Natural killer cell treated with Interleukin-12 subunit alpha and Interleukin-12 subunit beta and Interleukin-15 and Interleukin-18, amount 100 ng/mL, for 72 hours (primary cell): ENCODE results near the gene PPP4R2. TPM values are rescaled to one million over a fixed set of nuclear protein-coding genes. Genes with fewer than 3 reads are reported as not detected.
A peak's percentile ranks its signal among the peaks of the same experiment; 100 is the strongest.

Experiments
- ATAC-seq, 2 donors: fragments of 150-1000 bp; cut with Tn5 transposase in 1 of 2; sonication (Bioruptor Pico), chemical (Tn5 transposase) in 1 of 2; 2 replicates each; pipeline ENCODE4 v1.10.0; 2021
- DNase-seq: peaks from one replicate; pipeline ENCODE4 v3.0.0; 2022; ENCODE audit warnings: low spot score
- H3K27ac Mint-ChIP-seq, 2 donors: 1 replicate in 1 of 2; 2 replicates in 1 of 2; pipeline ENCODE4 v1.8.0; 2022; ENCODE audit warnings: mixed read lengths in 2 of 2, mild to moderate bottlenecking in 1 of 2, moderate library complexity in 1 of 2
- H3K27me3 Mint-ChIP-seq, 2 donors: 1 replicate in 1 of 2; 2 replicates in 1 of 2; pipeline ENCODE4 v1.8.0; 2022; ENCODE audit warnings: mixed read lengths in 2 of 2
- H3K36me3 Mint-ChIP-seq: one replicate; pipeline ENCODE4 v1.8.0; 2022; ENCODE audit warnings: mixed read lengths
- H3K4me1 Mint-ChIP-seq, 2 donors: 1 replicate in 1 of 2; 2 replicates in 1 of 2; pipeline ENCODE4 v1.8.0; 2022; ENCODE audit warnings: low read depth in 2 of 2, mixed read lengths in 2 of 2, mild to moderate bottlenecking in 1 of 2
- H3K4me3 Mint-ChIP-seq: one replicate; pipeline ENCODE4 v1.8.0; 2022; ENCODE audit warnings: mixed read lengths
- H3K9me3 Mint-ChIP-seq: 2 replicates; pipeline ENCODE4 v1.8.0; 2022; ENCODE audit warnings: mixed read lengths
- total RNA-seq, 2 donors: library from RNA; stranded (reverse); gene quantifications; one replicate each; pipeline ENCODE4 v1.2.3, GENCODE V29; 2022

PPP4R2 gene
- total RNA-seq, 2 donors from 2014 or later = 126 to 128 TPM

DNA sequence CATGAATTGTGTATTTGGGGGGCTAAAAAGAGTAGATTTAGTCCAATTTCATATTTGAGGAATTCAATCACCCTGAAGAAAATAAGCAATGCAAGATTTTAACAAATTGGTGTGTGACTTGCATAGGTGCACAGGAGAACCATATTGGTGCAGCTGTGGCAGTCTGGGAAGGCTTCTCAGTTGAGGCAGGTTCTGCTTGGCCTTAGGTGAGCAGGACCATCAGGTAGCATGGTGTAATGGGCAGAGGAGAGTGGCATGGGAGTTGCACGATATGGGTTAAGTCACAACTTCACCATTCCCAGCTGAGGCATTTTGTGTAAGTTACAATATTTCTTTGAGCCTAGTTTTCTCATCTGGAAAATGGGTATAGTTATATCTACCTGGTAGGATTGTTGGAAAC is 75.3 kb downstream of the PPP4R2 start:
- no peaks in the 10 kb centered on the region for H3K36me3 Mint-ChIP-seq
- no peak overlapping the region for H3K4me3 Mint-ChIP-seq
- ATAC-seq (no peak), DNase-seq (no peak)
- H3K27ac Mint-ChIP-seq = peak overlapping the region; percentile 6 to 8
- H3K4me1 Mint-ChIP-seq = peaks cover 33 to 42% of the 10 kb centered on the region in 2 donors
- H3K9me3 Mint-ChIP-seq = no peaks in the 10 kb centered on the region
- H3K27me3 Mint-ChIP-seq = no peaks in the 10 kb centered on the region

DNA sequence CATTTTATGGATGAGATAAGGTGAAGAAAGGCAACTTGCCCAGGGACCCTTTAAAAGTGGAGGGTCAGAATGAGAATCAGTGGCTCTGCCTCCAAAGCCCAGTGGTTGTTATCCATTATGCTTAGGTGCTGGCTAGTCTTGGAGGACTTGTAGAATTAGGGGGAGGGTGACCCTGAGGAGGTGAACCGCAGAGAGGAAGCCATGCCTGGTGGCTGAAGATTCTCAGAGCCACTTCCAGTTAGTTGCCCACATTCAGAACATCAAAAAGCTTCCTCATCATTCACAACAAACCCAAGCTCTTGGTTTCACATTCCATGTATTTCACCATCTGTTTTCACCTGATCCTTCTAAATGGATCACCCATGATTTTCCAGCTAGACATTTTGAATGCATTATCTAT is 76.0 kb downstream of the PPP4R2 start:
- H3K36me3 Mint-ChIP-seq = no peaks in the 10 kb centered on the region
- ATAC-seq = no peak
- no peak for DNase-seq
- H3K4me1 Mint-ChIP-seq = peaks cover 33 to 42% of the 10 kb centered on the region in 2 donors
- no peaks in the 10 kb centered on the region for H3K9me3 Mint-ChIP-seq
- peak overlapping the region in 1 of 2 donors; percentile 6 for H3K27ac Mint-ChIP-seq
- no peaks in the 10 kb centered on the region for H3K27me3 Mint-ChIP-seq
- H3K4me3 Mint-ChIP-seq = no peak overlapping the region

DNA sequence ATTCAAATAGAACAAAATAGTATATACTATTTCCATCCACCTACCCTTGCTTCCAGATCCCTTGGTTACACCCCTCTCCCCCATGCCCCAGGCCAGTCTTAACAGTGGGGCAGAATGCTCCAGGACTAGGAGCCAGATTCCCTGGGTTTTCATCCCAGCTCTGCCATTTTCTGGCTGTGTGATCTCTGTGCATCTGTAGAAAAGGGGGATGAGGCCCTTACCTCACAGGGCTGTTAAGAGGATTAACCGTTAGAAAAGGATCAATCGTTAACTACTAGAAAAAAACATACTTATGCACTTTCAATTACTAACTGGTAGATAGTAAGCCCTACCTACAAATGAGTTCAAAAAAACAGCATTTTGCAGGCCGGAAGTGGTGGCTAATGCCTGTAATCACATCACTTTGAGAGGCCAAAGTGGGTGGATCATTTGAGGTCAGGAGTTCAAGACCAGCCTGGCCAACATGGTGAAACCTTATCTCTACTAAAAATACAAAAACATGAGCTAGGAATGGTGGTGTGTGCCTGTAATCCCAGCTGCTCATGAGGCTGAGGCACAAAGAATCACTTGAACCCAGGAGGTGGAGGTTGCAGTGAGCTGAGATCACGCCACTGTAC is 76.6 kb downstream of the PPP4R2 start:
- no peak overlapping the region for H3K27ac Mint-ChIP-seq
- H3K27me3 Mint-ChIP-seq = no peaks in the 10 kb centered on the region
- peaks cover 33 to 42% of the 10 kb centered on the region in 2 donors for H3K4me1 Mint-ChIP-seq
- H3K9me3 Mint-ChIP-seq = no peaks in the 10 kb centered on the region
- H3K4me3 Mint-ChIP-seq = no peak overlapping the region
- ATAC-seq (no peak), DNase-seq (no peak)
- H3K36me3 Mint-ChIP-seq = no peaks in the 10 kb centered on the region

DNA sequence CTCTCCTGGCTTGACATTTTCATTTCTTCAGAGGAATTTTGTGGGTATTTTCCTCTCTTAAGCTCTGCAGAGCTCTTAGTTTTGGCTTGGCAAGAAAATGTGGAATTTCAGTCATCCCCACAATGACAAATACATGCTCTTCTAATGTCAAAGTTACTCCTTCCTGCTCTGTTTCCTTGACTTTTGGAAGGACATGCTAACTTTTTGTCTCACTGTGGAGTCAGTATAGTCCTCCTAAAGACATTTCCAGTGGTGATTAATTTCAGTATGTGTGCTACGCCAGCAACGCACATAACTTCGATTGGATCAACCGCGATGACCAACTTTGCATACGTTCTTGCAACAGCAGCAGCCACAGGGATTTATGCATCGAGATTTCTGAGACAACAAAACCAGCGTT is 78.2 kb downstream of the PPP4R2 start:
- Mint-ChIP-seq H3K27me3 (no peaks in the 10 kb centered on the region), H3K4me3 (no peak overlapping the region), H3K9me3 (no peaks in the 10 kb centered on the region), H3K36me3 (no peaks in the 10 kb centered on the region), H3K4me1 (peaks cover 33 to 42% of the 10 kb centered on the region in 2 donors), H3K27ac (peak overlapping the region in 1 of 2 donors; percentile 75)
- DNase-seq (no peak), ATAC-seq (no peak)

DNA sequence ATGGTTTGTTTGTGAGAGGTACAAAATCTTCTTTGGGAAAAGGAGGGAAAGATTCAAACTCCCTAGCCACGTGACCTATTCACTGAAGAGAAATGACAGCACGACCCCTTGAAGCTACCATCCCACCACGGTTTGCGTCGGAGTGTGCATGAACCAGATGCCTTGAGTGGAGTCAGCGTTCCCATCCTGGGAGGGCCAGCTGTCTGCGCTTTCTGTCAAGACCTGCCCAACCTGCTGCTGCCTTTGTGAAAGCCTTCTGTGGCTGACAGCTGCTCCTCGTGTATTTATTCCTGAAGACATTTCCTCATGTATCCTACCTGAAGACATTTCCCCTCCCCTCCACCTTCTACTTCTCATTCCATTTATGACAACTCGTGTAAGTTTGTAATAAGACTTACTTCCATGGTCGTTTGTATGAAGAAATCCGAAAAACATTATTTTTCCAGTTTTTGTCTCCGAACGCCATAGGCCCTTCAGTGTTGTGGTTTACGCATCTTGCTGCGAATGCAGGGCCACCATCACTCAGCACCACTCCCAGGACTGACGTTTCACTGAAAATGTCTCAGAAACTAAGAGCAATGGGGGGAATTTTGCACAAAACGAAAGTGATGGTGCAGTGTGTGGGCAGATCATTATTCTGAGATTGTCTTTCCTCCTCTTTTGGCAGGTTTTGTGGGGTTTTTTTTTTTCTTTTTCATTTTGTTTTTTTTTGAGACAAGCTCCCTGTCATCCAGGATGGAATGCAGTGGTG is 83.8 kb downstream of the PPP4R2 start:
- Mint-ChIP-seq H3K4me3 (no peak overlapping the region), H3K27ac (no peak overlapping the region), H3K36me3 (no peaks in the 10 kb centered on the region), H3K9me3 (no peaks in the 10 kb centered on the region), H3K4me1 (no peaks in the 10 kb centered on the region), H3K27me3 (no peaks in the 10 kb centered on the region)
- ATAC-seq (no peak), DNase-seq (no peak)

DNA sequence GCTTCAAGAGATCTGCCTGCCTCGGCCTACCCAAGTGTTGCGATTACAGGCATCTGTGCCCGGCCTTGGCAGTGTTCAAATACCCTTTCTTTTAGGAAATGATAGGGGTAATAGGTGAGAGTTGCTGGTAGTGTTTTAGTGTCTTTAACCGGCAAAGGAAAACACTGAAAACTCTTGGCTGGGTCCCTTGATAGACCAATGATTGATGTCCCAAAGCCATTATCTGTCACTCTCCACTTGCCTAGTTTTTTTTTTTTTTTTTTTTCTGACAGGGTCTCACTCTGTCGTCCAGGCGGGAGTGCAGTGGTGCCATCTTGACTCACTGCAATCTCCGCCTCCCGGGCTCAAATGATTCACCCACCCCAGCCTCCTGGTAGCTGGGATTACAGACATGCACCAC is 84.5 kb downstream of the PPP4R2 start:
- H3K27me3 Mint-ChIP-seq = peaks cover 0 to 3% of the 10 kb centered on the region in 2 donors
- H3K4me3 Mint-ChIP-seq = no peak overlapping the region
- ATAC-seq (no peak), DNase-seq (no peak)
- H3K27ac Mint-ChIP-seq = no peak overlapping the region
- H3K36me3 Mint-ChIP-seq = no peaks in the 10 kb centered on the region
- H3K4me1 Mint-ChIP-seq = peaks cover 3% of the 10 kb centered on the region in 2 donors
- no peaks in the 10 kb centered on the region for H3K9me3 Mint-ChIP-seq

DNA sequence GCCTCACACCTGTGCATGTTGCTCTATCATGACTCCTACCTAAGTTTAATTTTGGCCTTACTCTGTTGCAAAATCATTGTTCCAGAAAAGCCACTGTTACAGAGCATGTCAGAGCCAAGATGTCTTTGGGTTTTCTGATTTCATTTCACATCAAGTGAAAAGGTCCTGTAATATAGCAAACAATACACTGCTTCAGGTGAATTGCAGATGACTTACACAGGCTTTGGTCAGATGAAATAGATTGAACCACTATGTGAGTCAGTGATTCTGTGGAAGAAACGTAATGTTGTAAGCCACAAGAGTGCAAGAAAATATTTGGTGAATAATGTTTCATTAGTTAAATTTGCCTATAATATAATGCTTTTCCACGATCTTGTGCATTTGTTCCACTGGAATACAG is 87.6 kb downstream of the PPP4R2 start:
- Mint-ChIP-seq H3K36me3 (no peaks in the 10 kb centered on the region), H3K27ac (no peak overlapping the region), H3K4me1 (peaks cover 4 to 7% of the 10 kb centered on the region in 2 donors), H3K4me3 (no peak overlapping the region), H3K27me3 (peaks cover 5 to 8% of the 10 kb centered on the region in 2 donors), H3K9me3 (no peaks in the 10 kb centered on the region)
- DNase-seq = no peak
- no peak for ATAC-seq

DNA sequence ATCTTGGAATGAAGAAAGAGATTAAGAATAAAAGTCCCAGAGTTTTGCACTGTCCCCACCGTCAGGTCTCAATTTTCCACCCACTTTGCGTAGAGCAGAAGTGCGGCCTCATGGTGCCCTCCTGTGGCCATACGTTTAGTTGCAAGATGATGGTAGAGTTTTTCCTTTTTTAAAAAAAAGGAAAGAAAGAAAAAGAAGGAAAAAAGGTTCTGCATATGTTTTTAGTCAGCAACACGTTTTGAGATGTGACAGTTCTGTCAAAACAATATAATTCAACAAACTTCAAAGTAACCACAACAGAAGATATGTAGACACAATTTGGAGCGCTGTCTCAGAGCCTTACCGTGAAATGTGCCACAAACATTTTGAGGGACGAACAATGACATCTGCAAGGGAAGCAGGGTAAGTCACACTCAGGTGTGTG is 89.5 kb downstream of the PPP4R2 start:
- H3K36me3 Mint-ChIP-seq = no peaks in the 10 kb centered on the region
- DNase-seq (no peak), ATAC-seq (peak; percentile 71 to 72)
- no peak overlapping the region for H3K4me3 Mint-ChIP-seq
- peaks cover 4 to 7% of the 10 kb centered on the region in 2 donors for H3K4me1 Mint-ChIP-seq
- no peak overlapping the region for H3K27ac Mint-ChIP-seq
- H3K9me3 Mint-ChIP-seq = no peaks in the 10 kb centered on the region
- H3K27me3 Mint-ChIP-seq = peaks cover 5 to 8% of the 10 kb centered on the region in 2 donors

DNA sequence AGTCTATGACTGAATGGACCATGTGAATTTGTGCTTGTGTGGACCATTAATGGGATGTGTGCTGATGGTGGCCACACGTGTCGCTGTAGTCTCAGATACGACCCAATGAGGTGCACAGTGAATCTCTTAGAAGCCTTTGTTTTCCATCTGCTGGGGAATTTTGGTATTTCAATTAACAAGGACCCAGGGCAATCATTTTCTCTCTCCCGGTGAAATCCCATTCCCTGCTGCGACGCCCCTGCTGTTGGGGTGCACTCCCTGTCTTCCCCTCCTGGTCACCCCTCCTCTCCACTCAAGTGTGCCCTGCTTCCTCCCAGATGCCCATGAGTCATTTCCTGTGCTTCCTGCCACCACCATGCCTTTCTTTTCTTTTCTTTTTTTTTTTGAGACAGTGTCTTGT is 97.5 kb downstream of the PPP4R2 start:
- H3K27me3 Mint-ChIP-seq = peaks cover 0 to 4% of the 10 kb centered on the region in 2 donors
- H3K4me1 Mint-ChIP-seq = peaks cover 5 to 7% of the 10 kb centered on the region in 2 donors
- H3K36me3 Mint-ChIP-seq = no peaks in the 10 kb centered on the region
- no peak for ATAC-seq
- no peak overlapping the region for H3K27ac Mint-ChIP-seq
- H3K4me3 Mint-ChIP-seq = peak overlapping the region; percentile 0
- H3K9me3 Mint-ChIP-seq = no peaks in the 10 kb centered on the region
- no peak for DNase-seq

DNA sequence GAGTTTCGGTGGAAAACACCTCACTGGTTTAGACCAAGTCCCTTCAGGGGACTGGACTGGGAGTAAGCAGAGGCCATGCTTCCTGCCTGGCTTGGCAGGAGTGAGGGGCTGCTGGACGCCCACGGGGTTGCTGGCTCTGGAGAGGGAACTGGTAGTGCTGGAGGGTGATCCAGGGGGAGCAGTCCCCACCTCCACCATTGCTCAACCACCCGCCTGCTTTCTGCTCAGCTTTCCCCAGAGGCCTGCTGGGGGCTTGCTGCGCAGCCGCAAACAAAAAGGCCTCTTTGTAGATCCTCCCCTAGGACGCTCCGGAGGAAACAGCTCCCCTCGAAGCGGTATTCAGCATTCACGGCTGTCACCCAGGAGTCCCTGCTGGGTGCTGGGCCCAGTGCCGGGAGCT is 98.3 kb downstream of the PPP4R2 start:
- DNase-seq = no peak
- Mint-ChIP-seq H3K27me3 (peaks cover 0 to 4% of the 10 kb centered on the region in 2 donors), H3K27ac (no peak overlapping the region), H3K9me3 (no peaks in the 10 kb centered on the region), H3K4me1 (peaks cover 5 to 7% of the 10 kb centered on the region in 2 donors), H3K36me3 (no peaks in the 10 kb centered on the region), H3K4me3 (no peak overlapping the region)
- peak in 1 of 2 donors; percentile 41 for ATAC-seq

DNA sequence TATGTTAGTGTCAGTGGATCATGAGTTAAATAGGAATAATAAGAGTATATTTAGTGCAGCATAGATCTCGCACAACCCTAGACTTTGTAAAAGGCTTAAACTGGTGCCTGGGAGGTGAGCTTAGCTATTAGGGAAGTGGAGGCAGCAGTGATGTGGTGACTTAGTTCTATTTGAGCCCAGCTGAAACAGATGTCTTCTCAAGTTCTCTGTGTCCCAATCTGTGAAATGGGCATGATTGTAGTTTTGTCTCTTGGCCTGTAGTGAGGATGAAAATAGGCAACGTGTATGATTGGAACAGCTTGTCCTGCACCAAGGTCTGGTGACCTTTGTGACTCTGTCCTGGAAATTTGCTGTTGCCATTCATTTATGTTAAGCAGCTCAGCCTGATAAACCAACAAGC is 99.6 kb downstream of the PPP4R2 start:
- no peaks in the 10 kb centered on the region for H3K9me3 Mint-ChIP-seq

DNA sequence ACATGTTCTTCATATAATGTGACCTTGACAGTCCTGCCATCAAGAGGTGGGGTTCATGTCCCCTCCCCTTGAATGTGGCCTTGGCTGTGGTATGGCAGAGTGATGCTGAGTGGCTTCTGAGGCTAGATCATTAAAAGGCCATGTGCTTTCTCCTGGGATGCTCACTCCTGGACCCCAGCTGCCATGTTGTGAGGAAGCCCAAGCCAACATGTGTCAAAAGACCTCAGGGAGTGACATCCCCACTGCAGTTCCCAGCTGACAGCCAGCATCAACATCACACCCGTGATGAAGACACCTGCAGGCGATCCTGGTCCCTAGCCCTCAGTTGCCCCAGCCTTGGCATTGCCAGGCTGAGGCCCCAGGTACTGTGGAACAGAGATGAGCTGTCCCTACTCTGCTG is 101.4 kb downstream of the PPP4R2 start:
- H3K9me3 Mint-ChIP-seq = no peaks in the 10 kb centered on the region
- H3K4me3 Mint-ChIP-seq = no peak overlapping the region
- no peaks in the 10 kb centered on the region for H3K36me3 Mint-ChIP-seq
- peaks cover 0 to 4% of the 10 kb centered on the region in 2 donors for H3K27me3 Mint-ChIP-seq
- H3K4me1 Mint-ChIP-seq = peaks cover 5 to 7% of the 10 kb centered on the region in 2 donors
- H3K27ac Mint-ChIP-seq = no peak overlapping the region
- ATAC-seq (no peak), DNase-seq (no peak)

More for the DNA sequence above, 99.6 kb downstream of the PPP4R2 start:
- peaks cover 5 to 7% of the 10 kb centered on the region in 2 donors for H3K4me1 Mint-ChIP-seq
- no peak overlapping the region for H3K27ac Mint-ChIP-seq
- H3K36me3 Mint-ChIP-seq = no peaks in the 10 kb centered on the region
- H3K4me3 Mint-ChIP-seq = no peak overlapping the region
- ATAC-seq = no peak
- peaks cover 0 to 4% of the 10 kb centered on the region in 2 donors for H3K27me3 Mint-ChIP-seq
- DNase-seq = no peak

DNA sequence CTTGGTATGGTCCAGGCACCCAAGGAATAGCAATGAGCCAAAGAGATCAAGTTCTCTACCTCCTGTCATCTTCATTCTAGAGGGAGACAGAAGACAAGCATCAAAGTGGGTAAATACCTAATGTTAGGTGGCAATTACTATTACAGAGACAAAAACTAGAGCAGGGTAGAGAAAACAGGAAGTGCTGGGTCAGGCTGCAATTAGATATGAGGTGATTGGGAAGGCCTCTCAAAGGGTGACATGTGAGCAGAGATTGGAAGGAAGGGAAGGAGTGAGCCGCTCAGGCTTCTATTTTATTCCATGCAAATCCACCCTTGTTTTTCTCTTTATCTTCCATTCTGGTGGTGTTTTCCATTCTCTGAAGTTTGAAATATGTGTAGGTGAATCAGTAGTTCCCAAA is 102.3 kb downstream of the PPP4R2 start:
- DNase-seq (no peak), ATAC-seq (no peak)
- Mint-ChIP-seq H3K27ac (no peak overlapping the region), H3K4me1 (peaks cover 5 to 7% of the 10 kb centered on the region in 2 donors), H3K27me3 (peaks cover 0 to 4% of the 10 kb centered on the region in 2 donors), H3K36me3 (no peaks in the 10 kb centered on the region), H3K9me3 (no peaks in the 10 kb centered on the region), H3K4me3 (no peak overlapping the region)

DNA sequence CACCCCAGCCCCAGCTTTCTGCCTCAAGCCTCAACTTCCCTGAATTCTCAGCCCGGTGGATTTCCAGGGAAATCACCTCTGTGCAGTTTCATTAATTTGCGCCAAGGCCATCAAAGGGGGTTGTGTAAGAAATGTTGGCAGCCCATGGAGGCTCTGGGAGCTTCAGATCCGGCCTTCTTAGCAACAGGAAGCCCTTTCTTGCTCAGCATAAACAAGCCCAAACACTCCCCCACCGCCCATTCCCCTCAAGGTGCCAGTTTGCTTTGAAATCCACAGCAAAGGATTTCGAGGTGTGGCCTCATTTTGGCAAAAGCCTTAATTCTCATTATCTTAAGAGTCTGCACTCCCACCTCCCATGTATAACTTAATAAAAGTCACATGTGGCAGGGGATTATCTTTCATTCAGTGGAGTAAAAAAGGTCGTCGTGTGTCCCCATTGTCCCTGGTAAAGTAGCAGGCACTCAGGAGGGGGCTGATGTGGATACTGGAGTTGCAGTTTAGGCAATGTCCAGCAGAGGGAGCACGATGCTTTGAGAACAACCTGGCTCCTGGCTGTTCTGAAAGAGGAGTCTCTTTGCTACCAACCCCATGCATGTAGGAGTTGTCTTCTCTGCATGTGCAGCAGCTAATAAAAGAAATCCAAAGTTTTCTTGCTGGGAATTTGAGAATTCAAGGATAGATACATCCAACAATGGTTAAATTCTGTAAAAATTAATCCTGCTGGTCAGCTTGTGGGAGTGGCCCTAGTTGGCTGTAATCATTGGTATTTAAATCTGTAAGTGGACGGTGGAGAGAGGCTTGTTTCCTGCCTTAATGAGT is 104.3 kb downstream of the PPP4R2 start:
- ATAC-seq = peak; percentile 65 to 76
- no peaks in the 10 kb centered on the region for H3K36me3 Mint-ChIP-seq
- no peaks in the 10 kb centered on the region for H3K4me1 Mint-ChIP-seq
- no peaks in the 10 kb centered on the region for H3K9me3 Mint-ChIP-seq
- no peak overlapping the region for H3K4me3 Mint-ChIP-seq
- peak; percentile 69 for DNase-seq
- no peaks in the 10 kb centered on the region for H3K27me3 Mint-ChIP-seq
- H3K27ac Mint-ChIP-seq = no peak overlapping the region
